ENCODE data around the gene CDK5RAP3. TPM values are rescaled to one million over a fixed set of nuclear protein-coding genes. Genes with fewer than 3 reads are reported as not detected.

CDK5RAP3 gene
- total RNA-seq, 1 donor from 2014 or later = 62.8 TPM

DNA sequence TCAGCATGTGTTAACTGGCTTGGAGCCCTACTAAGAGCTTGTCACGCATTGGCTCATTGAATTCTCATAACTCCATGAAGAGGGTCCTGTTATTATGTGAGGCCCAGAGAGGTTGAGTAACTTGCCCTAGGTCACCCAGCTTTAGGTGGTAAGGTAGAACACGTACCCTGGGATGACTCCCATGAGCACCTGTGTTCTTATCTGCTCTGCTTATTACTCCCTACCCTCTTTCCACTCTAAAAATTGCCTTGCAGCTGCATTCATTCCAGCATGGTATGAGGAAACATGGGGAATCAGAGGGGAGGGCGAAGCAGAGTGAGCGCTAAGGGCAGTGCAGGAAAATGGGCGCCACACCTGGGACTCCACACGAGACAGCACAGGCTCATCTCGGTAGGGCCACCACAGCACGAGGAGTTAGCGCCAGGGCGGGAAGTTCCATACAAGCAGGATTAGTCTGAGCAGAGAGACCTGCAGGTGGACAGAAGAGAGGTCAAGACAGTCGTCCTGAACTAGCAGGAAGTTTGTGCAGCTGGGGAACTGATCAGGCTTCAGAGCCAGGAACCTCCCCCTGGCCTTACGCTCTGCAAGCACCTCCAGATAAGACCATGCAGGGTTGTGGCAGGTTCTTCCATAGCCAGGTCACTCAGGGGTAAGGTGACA is 56.5 kb downstream of the CDK5RAP3 start:
- Histone ChIP-seq H3K27ac (ENCODE audit: low read depth, low read length) (no peak overlapping the region), H3K9ac (ENCODE audit: low read length) (no peak overlapping the region), H2AFZ (ENCODE audit: low read depth, low read length) (no peak overlapping the region), H4K20me1 (ENCODE audit: insufficient read depth, low read length) (no peaks in the 10 kb centered on the region), H3K4me2 (ENCODE audit: low read length) (no peak overlapping the region), H3K4me3 (ENCODE audit: insufficient read depth, low read depth, low read length) (no peak overlapping the region), H3K9me3 (ENCODE audit: insufficient read depth, low read depth, low read length) (no peaks in the 10 kb centered on the region), H3K79me2 (ENCODE audit: insufficient read depth, low read length) (no peaks in the 10 kb centered on the region), H3K36me3 (ENCODE audit: insufficient read depth, low read length) (no peaks in the 10 kb centered on the region), H3K4me1 (ENCODE audit: insufficient read depth, low read length) (peaks cover 37% of the 10 kb centered on the region), H3K27me3 (ENCODE audit: insufficient read depth, low read length) (no peaks in the 10 kb centered on the region)
- Mint-ChIP-seq H3K4me1 (ENCODE audit: low read depth, unreplicated experiment) (peaks cover 9% of the 10 kb centered on the region), H3K27me3 (ENCODE audit: low read depth, unreplicated experiment) (peaks cover 25% of the 10 kb centered on the region), H3K27ac (ENCODE audit: unreplicated experiment) (no peak overlapping the region), H3K9me3 (ENCODE audit: unreplicated experiment) (peaks cover under 1% of the 10 kb centered on the region), H3K4me3 (ENCODE audit: unreplicated experiment) (no peak overlapping the region), H3K36me3 (ENCODE audit: low read depth, unreplicated experiment) (peaks cover 12% of the 10 kb centered on the region)
- TF ChIP-seq EZH2 (IDR thresholded peaks at IDR 0.05; ENCODE audit: insufficient read depth, low read length) = no peak
- TF ChIP-seq, protein P1, sequence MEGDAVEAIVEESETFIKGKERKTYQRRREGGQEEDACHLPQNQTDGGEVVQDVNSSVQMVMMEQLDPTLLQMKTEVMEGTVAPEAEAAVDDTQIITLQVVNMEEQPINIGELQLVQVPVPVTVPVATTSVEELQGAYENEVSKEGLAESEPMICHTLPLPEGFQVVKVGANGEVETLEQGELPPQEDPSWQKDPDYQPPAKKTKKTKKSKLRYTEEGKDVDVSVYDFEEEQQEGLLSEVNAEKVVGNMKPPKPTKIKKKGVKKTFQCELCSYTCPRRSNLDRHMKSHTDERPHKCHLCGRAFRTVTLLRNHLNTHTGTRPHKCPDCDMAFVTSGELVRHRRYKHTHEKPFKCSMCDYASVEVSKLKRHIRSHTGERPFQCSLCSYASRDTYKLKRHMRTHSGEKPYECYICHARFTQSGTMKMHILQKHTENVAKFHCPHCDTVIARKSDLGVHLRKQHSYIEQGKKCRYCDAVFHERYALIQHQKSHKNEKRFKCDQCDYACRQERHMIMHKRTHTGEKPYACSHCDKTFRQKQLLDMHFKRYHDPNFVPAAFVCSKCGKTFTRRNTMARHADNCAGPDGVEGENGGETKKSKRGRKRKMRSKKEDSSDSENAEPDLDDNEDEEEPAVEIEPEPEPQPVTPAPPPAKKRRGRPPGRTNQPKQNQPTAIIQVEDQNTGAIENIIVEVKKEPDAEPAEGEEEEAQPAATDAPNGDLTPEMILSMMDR (IDR thresholded peaks at IDR 0.05; ENCODE audit: insufficient read depth, low read depth, low read length) = no peak
- DNase-seq (ENCODE audit: low read depth) (no peak), FAIRE-seq (no peak)

DNA sequence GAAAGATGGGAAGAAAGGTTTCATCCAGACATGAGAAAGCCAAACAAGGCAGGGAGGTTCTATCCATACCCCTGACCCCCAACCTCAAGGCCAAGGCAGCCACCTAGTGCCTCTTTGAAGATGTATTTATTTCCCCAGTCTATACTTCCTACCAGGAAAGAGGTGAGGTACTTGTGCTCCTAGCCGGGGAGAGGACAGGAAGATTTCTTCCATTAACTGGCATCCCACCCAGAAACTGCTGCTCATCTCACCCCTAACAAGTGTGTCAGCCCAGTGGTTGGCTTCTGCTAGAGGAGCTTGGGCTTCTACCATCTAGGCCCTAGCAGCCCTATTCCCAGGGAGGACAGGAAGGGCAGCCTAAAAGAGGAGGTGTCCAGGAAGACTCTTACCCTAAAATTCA is 57.8 kb downstream of the CDK5RAP3 start:
- Mint-ChIP-seq H3K4me1 (ENCODE audit: low read depth, unreplicated experiment) (peaks cover 9% of the 10 kb centered on the region), H3K4me3 (ENCODE audit: unreplicated experiment) (no peak overlapping the region), H3K9me3 (ENCODE audit: unreplicated experiment) (peaks cover 3% of the 10 kb centered on the region), H3K27me3 (ENCODE audit: low read depth, unreplicated experiment) (peaks cover 32% of the 10 kb centered on the region), H3K36me3 (ENCODE audit: low read depth, unreplicated experiment) (peaks cover 22% of the 10 kb centered on the region), H3K27ac (ENCODE audit: unreplicated experiment) (peak overlapping the region; percentile 42)
- Histone ChIP-seq H4K20me1 (ENCODE audit: insufficient read depth, low read length) (no peaks in the 10 kb centered on the region), H3K27me3 (ENCODE audit: insufficient read depth, low read length) (no peaks in the 10 kb centered on the region), H3K9ac (ENCODE audit: low read length) (no peak overlapping the region), H3K27ac (ENCODE audit: low read depth, low read length) (no peak overlapping the region), H3K79me2 (ENCODE audit: insufficient read depth, low read length) (no peaks in the 10 kb centered on the region), H2AFZ (ENCODE audit: low read depth, low read length) (no peak overlapping the region), H3K4me2 (ENCODE audit: low read length) (no peak overlapping the region), H3K4me3 (ENCODE audit: insufficient read depth, low read depth, low read length) (no peak overlapping the region), H3K36me3 (ENCODE audit: insufficient read depth, low read length) (no peaks in the 10 kb centered on the region), H3K4me1 (ENCODE audit: insufficient read depth, low read length) (peaks cover 32% of the 10 kb centered on the region), H3K9me3 (ENCODE audit: insufficient read depth, low read depth, low read length) (no peaks in the 10 kb centered on the region)
- no peak for TF ChIP-seq EZH2 (IDR thresholded peaks at IDR 0.05; ENCODE audit: insufficient read depth, low read length)
- TF ChIP-seq, protein P1 (IDR thresholded peaks at IDR 0.05; ENCODE audit: insufficient read depth, low read depth, low read length) = no peak
- DNase-seq (ENCODE audit: low read depth) = no peak
- no peak for FAIRE-seq

DNA sequence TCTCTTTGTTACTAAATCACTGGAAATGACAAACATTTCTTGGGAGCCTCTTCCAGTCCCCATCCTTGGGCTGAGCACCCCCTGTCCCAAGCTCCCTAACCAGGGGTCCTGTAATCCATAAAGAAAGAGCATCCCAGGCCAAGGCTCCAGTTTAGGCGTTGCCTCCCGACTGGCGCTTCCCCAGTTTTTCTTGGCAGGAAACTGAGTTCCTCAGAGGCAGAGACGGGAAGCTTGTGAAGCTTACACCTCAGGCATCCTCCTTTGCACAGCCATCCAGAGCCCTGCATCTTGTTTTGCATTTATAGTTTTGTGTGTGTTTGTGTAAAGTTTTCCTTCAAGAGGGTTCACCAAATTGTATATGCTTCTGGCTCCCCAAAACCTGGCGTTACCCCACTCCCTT is 59.6 kb downstream of the CDK5RAP3 start:
- H3K27ac Mint-ChIP-seq (ENCODE audit: unreplicated experiment) = no peak overlapping the region
- Histone ChIP-seq H3K36me3 (ENCODE audit: insufficient read depth, low read length) (no peaks in the 10 kb centered on the region), H3K27ac (ENCODE audit: low read depth, low read length) (no peak overlapping the region), H2AFZ (ENCODE audit: low read depth, low read length) (no peak overlapping the region), H3K4me1 (ENCODE audit: insufficient read depth, low read length) (peaks cover 19% of the 10 kb centered on the region), H4K20me1 (ENCODE audit: insufficient read depth, low read length) (no peaks in the 10 kb centered on the region), H3K4me3 (ENCODE audit: insufficient read depth, low read depth, low read length) (no peak overlapping the region), H3K27me3 (ENCODE audit: insufficient read depth, low read length) (no peaks in the 10 kb centered on the region), H3K79me2 (ENCODE audit: insufficient read depth, low read length) (no peaks in the 10 kb centered on the region), H3K9me3 (ENCODE audit: insufficient read depth, low read depth, low read length) (no peaks in the 10 kb centered on the region), H3K4me2 (ENCODE audit: low read length) (peak overlapping the region; percentile 20), H3K9ac (ENCODE audit: low read length) (no peak overlapping the region)
- H3K9me3 Mint-ChIP-seq (ENCODE audit: unreplicated experiment) = peaks cover 3% of the 10 kb centered on the region
- peaks cover 9% of the 10 kb centered on the region for H3K4me1 Mint-ChIP-seq (ENCODE audit: low read depth, unreplicated experiment)
- DNase-seq (ENCODE audit: low read depth) (no peak), FAIRE-seq (no peak)
- H3K27me3 Mint-ChIP-seq (ENCODE audit: low read depth, unreplicated experiment) = peaks cover 33% of the 10 kb centered on the region
- TF ChIP-seq, protein P1 (IDR thresholded peaks at IDR 0.05; ENCODE audit: insufficient read depth, low read depth, low read length) = no peak
- no peak for TF ChIP-seq EZH2 (IDR thresholded peaks at IDR 0.05; ENCODE audit: insufficient read depth, low read length)
- H3K36me3 Mint-ChIP-seq (ENCODE audit: low read depth, unreplicated experiment) = peaks cover 24% of the 10 kb centered on the region
- no peak overlapping the region for H3K4me3 Mint-ChIP-seq (ENCODE audit: unreplicated experiment)
